Heart right ventricle (tissue), 16 donors: ENCODE data around the gene DIP2C. TPM values are rescaled to one million over a fixed set of nuclear protein-coding genes. Genes with fewer than 3 reads are reported as not detected.

Experiments
- ATAC-seq, 8 donors: fragments of 200-7000 bp; cut with Tn5 transposase; one replicate each; pipeline ENCODE4 v1.9.1; 2020; ENCODE audit warnings: mild to moderate bottlenecking in 8 of 8, moderate library complexity in 8 of 8, moderate number of reproducible peaks in 1 of 8
- DNase-seq, 2 donors: peaks; one replicate each; pipeline ENCODE4 v3.0.0-alpha.2; 2020
- H3K27ac ChIP-seq, 10 donors: fragments of 200-600 bp; sonication (generic) in 2 of 10; one replicate each; pipeline versions ENCODE4 v1.5.0 to v1.8.0; 2020 to 2022; ENCODE audit warnings: mild to moderate bottlenecking in 3 of 10
- H3K27me3 ChIP-seq, 7 donors: fragments of 200-600 bp; one replicate each; pipeline ENCODE4 v1.8.0; 2021 to 2022; ENCODE audit warnings: mild to moderate bottlenecking in 2 of 7
- H3K36me3 ChIP-seq, 9 donors: fragments of 200-600 bp; sonication (generic) in 1 of 9; one replicate each; pipeline versions ENCODE4 v1.5.0 to v1.8.0; 2020 to 2022; ENCODE audit warnings: mild to moderate bottlenecking in 2 of 9
- H3K4me1 ChIP-seq, 9 donors: fragments of 200-600 bp; sonication (generic) in 1 of 9; one replicate each; pipeline versions ENCODE4 v1.5.0 to v1.8.0; 2020 to 2022; ENCODE audit warnings: mild to moderate bottlenecking in 4 of 9
- H3K4me3 ChIP-seq, 10 donors: fragments of 200-600 bp; sonication (generic) in 2 of 10; one replicate each; pipeline versions ENCODE4 v1.5.0 to v1.8.0; 2020 to 2022; ENCODE audit warnings: mild to moderate bottlenecking in 7 of 10, moderate library complexity in 2 of 10
- H3K9me3 ChIP-seq, 11 donors: fragments of 200-600 bp in 10 of 11; sonication (generic) in 2 of 11; one replicate each; pipeline versions ENCODE4 v1.5.0 to v1.8.0; 2013 to 2022; ENCODE audit warnings: mild to moderate bottlenecking in 2 of 11, control low read depth in 1 of 11, moderate library complexity in 1 of 11
- WGBS, 2 donors: extraction: QIAGEN DNeasy Blood & Tissue Kit; methylation state at CpG; one replicate each; pipeline ENCODE4 v1.1.7; 2013; ENCODE audit warnings: inconsistent platforms in 1 of 2; 5-methylcytosine and 5-hydroxymethylcytosine counted together
- intact Hi-C, 10 donors: fragments of 100-400 bp; cut with DNase I; formaldehyde crosslinking; loops; one replicate each; pipeline versions ENCODE4 v1.11.1 to v1.14.2; 2022
- polyA plus RNA-seq, 2 donors: library from polyadenylated mRNA; stranded (reverse); fragments of 200-250 nt; gene quantifications; one replicate each; pipeline ENCODE4 v1.2.3, GENCODE V29; 2013
- total RNA-seq, 10 donors: library from RNA; stranded (reverse); fragmentation: NEBNext Ultra II Directional in 3 of 10; extraction: Animal tissue kit (Norgen Biotek cat#: 25700) in 3 of 10; gene quantifications; one replicate each; pipeline versions ENCODE4 v1.2.1 to v1.2.4, GENCODE V29; 2021 to 2023
- TF ChIP-seq, protein P1 (sequence below), 9 donors: fragments of 200-600 bp; sonication (generic) in 2 of 9; IDR thresholded peaks; one replicate each; pipeline versions ENCODE4 v1.5.0 to v1.8.0; 2021 to 2022; ENCODE audit warnings: antibody characterized with exemption in 9 of 9, mild to moderate bottlenecking in 5 of 9, moderate library complexity in 1 of 9
- donor health status: Arrhythmogenic right ventricular cardiomyopathy.
- donor health status: ischemic (EF 13 %, LVEDD 7.1; RV severe dilation, severe dysfunction).
- donor health status: healthy with polysubstance abuse.
- donor health status: DM: no; HTN: yes; CAD: no.
- donor health status: DM: no; HTN: no; CAD: no.
- donor health status: ischemic (EF 25% LVEDD 6.9; RV normal size, moderate dysfunction).
- donor health status: ischemic (EF 25% LVEDD 5.7; RV mildly dilated, moderate dysfunction).
- donor health status: healthy.
- donor health status: DM: yes; HTN: yes; CAD: no.
- donor health status: Ischemic cardiomyopathy.
- donor health status: ischemic (EF 35%, LVEDD 5.7; RV mildly dilated, moderate dysfunction).
- donor health status: nonischemic (EF 11% LVEDD 7.7; RV severe dilation, severe dysfunction).
- donor health status: DM: yes; HTN: yes; CAD: no.
- donor health status: PGD.
- donor health status: ischemic (EF 29% LVEDD 5.4; RV normal size, mild dysfunction).
- donor health status: nonischemic (EF 23%, LVEDD 6.1; RV moderate dilation, normal function).

The DIP2C gene
- total and polyA plus RNA-seq, 12 donors, result 7.1 to 48.2 (median 33.7) TPM

- Histone ChIP-seq H3K4me3 (no peak overlapping the region), H3K4me1 (peaks cover 0 to 22% (median 14%) of the 10 kb centered on the region in 9 donors), H3K27me3 (no peaks in the 10 kb centered on the region), H3K36me3 (peaks cover 0 to 7% (median 0%) of the 10 kb centered on the region in 9 donors), H3K27ac (no peak overlapping the region), H3K9me3 (no peaks in the 10 kb centered on the region)
- DNase-seq (no peak), ATAC-seq (no peak)
- intact Hi-C loops, result loop anchor here in 1 of 10 donors (10.0 kb wide), 1 partner anchor 190 kb away; no protein-coding TSS in a partner anchor
- whole genome bisulfite sequencing, 2 donors, result 95 to 96% methylated on average over 14 of the region's 14 CpGs
- TF ChIP-seq, protein P1, sequence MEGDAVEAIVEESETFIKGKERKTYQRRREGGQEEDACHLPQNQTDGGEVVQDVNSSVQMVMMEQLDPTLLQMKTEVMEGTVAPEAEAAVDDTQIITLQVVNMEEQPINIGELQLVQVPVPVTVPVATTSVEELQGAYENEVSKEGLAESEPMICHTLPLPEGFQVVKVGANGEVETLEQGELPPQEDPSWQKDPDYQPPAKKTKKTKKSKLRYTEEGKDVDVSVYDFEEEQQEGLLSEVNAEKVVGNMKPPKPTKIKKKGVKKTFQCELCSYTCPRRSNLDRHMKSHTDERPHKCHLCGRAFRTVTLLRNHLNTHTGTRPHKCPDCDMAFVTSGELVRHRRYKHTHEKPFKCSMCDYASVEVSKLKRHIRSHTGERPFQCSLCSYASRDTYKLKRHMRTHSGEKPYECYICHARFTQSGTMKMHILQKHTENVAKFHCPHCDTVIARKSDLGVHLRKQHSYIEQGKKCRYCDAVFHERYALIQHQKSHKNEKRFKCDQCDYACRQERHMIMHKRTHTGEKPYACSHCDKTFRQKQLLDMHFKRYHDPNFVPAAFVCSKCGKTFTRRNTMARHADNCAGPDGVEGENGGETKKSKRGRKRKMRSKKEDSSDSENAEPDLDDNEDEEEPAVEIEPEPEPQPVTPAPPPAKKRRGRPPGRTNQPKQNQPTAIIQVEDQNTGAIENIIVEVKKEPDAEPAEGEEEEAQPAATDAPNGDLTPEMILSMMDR (IDR thresholded peaks at IDR 0.05), result no peak
Observed at GRCh38 chr10:504806-505205, 184.7 kb downstream of the DIP2C start.

DNA sequence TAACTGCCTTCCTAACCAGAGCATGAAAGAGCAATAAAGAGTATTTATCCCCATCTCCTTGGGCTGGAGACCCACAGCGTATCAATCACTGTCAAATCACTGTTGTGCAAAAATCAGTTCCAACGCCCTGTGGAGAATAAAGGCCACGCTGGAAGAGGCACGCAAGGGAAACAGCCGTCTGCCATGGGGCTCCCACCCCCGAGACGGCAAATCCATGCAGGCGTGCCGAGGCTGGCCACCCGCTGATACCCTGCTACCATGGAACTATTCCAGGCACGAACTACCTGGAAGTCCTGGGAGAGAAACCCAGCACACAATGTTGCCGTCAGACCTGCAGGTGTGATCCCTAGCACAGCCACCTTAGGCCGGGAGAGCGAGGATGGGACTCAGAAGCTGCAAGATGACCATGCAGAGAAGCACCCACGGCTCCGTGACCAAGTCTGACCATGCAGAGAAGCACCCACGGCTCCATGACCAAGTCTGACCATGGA lies 185.3 kb downstream of the DIP2C start:
- ATAC-seq (peak in 1 of 8 donors; percentile 9), DNase-seq (no peak)
- H3K27me3 ChIP-seq, result no peaks in the 10 kb centered on the region
- intact Hi-C loops, result loop anchor here in 1 of 10 donors (10.0 kb wide), 1 partner anchor 191 kb away; no protein-coding TSS in a partner anchor
- no peak overlapping the region for H3K4me3 ChIP-seq
- H3K36me3 ChIP-seq, result peaks cover 0 to 7% (median 0%) of the 10 kb centered on the region in 9 donors
- no peak overlapping the region for H3K27ac ChIP-seq
- WGBS, 2 donors, result 96 to 98% methylated on average over 17 of the region's 17 CpGs
- TF ChIP-seq, protein P1 (IDR thresholded peaks at IDR 0.05), result no peak
- H3K9me3 ChIP-seq, result no peaks in the 10 kb centered on the region
- H3K4me1 ChIP-seq, result peaks cover 0 to 25% (median 19%) of the 10 kb centered on the region in 9 donors

- Histone ChIP-seq H3K4me3 (no peak overlapping the region), H3K27me3 (no peaks in the 10 kb centered on the region), H3K9me3 (no peaks in the 10 kb centered on the region), H3K4me1 (peaks cover 0 to 37% (median 21%) of the 10 kb centered on the region in 9 donors), H3K27ac (no peak overlapping the region), H3K36me3 (peaks cover 0 to 3% (median 0%) of the 10 kb centered on the region in 9 donors)
- TF ChIP-seq, protein P1 (IDR thresholded peaks at IDR 0.05), result no peak
- no peak for DNase-seq
- WGBS, 2 donors, result 82 to 86% methylated on average over 8 of the region's 8 CpGs
- ATAC-seq, result no peak
- intact Hi-C loops, result loop anchor here in 1 of 10 donors (10.0 kb wide), 1 partner anchor 193 kb away; no protein-coding TSS in a partner anchor
Observed at GRCh38 chr10:501596-501995, 187.9 kb downstream of the DIP2C start.

DNA sequence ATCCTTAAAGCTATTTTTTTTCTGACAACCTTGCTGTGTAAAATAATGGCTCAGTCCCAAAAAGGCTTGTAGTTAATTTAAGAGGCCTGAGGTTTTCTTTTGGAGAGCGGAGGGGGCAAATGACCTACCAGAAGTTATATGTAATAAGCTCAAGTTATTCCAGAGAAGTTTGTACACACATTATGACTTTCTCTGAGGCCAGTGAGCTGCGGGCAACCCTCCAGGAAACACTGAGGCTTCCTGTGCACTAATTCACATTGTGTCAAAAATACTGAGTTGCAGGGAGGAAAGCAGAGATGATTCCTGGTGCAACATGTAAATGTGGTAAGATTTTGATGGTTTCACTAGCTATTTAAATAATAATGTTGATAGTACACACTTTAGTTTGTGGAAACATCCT lies 188.6 kb downstream of the DIP2C start:
- Histone ChIP-seq H3K4me1 (peaks cover 0 to 37% (median 21%) of the 10 kb centered on the region in 9 donors), H3K4me3 (no peak overlapping the region), H3K27me3 (no peaks in the 10 kb centered on the region), H3K27ac (no peak overlapping the region), H3K36me3 (no peaks in the 10 kb centered on the region), H3K9me3 (no peaks in the 10 kb centered on the region)
- DNase-seq, result no peak
- 54 to 56% methylated on average over 2 of the region's 2 CpGs for WGBS, 2 donors
- intact Hi-C loops, result loop anchor here in 1 of 10 donors (10.0 kb wide), 1 partner anchor 194 kb away; no protein-coding TSS in a partner anchor
- TF ChIP-seq, protein P1 (IDR thresholded peaks at IDR 0.05), result no peak
- no peak for ATAC-seq
